HepG2 (cell line): ENCODE measurements around the gene PRCD. TPM values are rescaled to one million over a fixed set of nuclear protein-coding genes. Genes with fewer than 3 reads are reported as not detected.

Source experiments
- ATAC-seq: fragments of 200-7000 bp; cut with Tn5 transposase; 3 replicates; pipeline ENCODE4 v1.9.1; 2020; ENCODE audit warnings: mild to moderate bottlenecking, moderate library complexity
- BruUV-seq: library from RNA; stranded (reverse); fragments of 400-500 nt; replicated peaks from 2 replicates; lab custom pipeline; 2021; lab: Mats Ljungman, UMichigan
- CTCF ChIA-PET: fragments of 300-600 bp; formaldehyde crosslinking; extraction: SDS; loops from one replicate; lab custom pipeline; 2021; ENCODE audit warnings: low total read pairs, inconsistent platforms, low intra/inter-chr PET ratio; lab: Yijun Ruan, JAX
- POLR2A ChIA-PET: fragments of 350-600 bp; sonication (Branson Sonifier 250); formaldehyde crosslinking; loops from one replicate; lab custom pipeline; 2020; ENCODE audit warnings: antibody characterized with exemption, inconsistent platforms; lab: Yijun Ruan, JAX
- DNase-seq: peaks from one replicate; pipeline ENCODE4 v3.0.0-alpha.2; 2015; ENCODE audit warnings: low spot score
- FAIRE-seq: peaks from 3 replicates; lab custom pipeline; 2011; peaks lifted over from hg19 to GRCh38; lab: Jason Lieb, UNC
- H2AFZ ChIP-seq: one replicate; pipeline ENCODE4 v1.6.1; 2011; ENCODE audit warnings: low read length, inconsistent platforms
- H3K27ac ChIP-seq: fragments of 300-600 bp; 3 replicates; pipeline ENCODE4 v1.8.0; 2011; ENCODE audit warnings: mixed run types, mild to moderate bottlenecking, mixed read lengths, low read length, inconsistent platforms; ENCODE audit not compliant: insufficient read depth; ENCODE audit errors: extremely low read length
- H3K27me3 ChIP-seq, 2 experiments: fragments of 200-600 bp in 1 of 2; 2 replicates in 1 of 2; 3 replicates in 1 of 2; pipeline versions ENCODE4 v1.6.0 to v1.8.0; 2011; ENCODE audit warnings: low read length in 2 of 2, mild to moderate bottlenecking in 2 of 2, moderate library complexity in 2 of 2, inconsistent platforms in 1 of 2; ENCODE audit not compliant: insufficient read depth in 2 of 2, control insufficient read depth in 1 of 2
- H3K36me3 ChIP-seq, 2 experiments: fragments of 200-600 bp in 1 of 2; replicated peaks in 1 of 2; 2 replicates in 1 of 2; 3 replicates in 1 of 2; pipeline versions ENCODE4 v1.5.1 to v1.8.0; 2011; ENCODE audit warnings: low read length in 2 of 2, inconsistent platforms in 1 of 2; ENCODE audit not compliant: insufficient read depth in 2 of 2, control insufficient read depth in 1 of 2
- H3K4me1 ChIP-seq: 2 replicates; pipeline ENCODE4 v1.5.1; 2012; ENCODE audit warnings: low read length, inconsistent platforms; ENCODE audit not compliant: insufficient read depth
- H3K4me2 ChIP-seq: 2 replicates; pipeline ENCODE4 v1.6.0; 2011; ENCODE audit warnings: low read depth, low read length, inconsistent platforms
- H3K4me3 ChIP-seq, 3 experiments: fragments of 200-600 bp in 1 of 3; sonication (generic), shearing (Covaris generic) in 1 of 3; replicated peaks in 1 of 3; 2 replicates each; pipeline ENCODE4 v1.5.1; 2011 to 2016; ENCODE audit warnings: low read length in 3 of 3, inconsistent platforms in 2 of 3, low read depth in 2 of 3, mild to moderate bottlenecking in 2 of 3, control low read depth in 1 of 3, mixed read lengths in 1 of 3; ENCODE audit not compliant: insufficient read depth in 1 of 3
- H3K79me2 ChIP-seq: one replicate; pipeline ENCODE4 v1.6.1; 2011; ENCODE audit warnings: low read length, inconsistent platforms; ENCODE audit not compliant: insufficient read depth
- H3K9ac ChIP-seq: 2 replicates; pipeline ENCODE4 v1.6.0; 2011; ENCODE audit warnings: mild to moderate bottlenecking, low read depth, low read length, inconsistent platforms; ENCODE audit not compliant: insufficient read depth
- H3K9me3 ChIP-seq: 2 replicates; pipeline ENCODE4 v1.5.1; 2012; ENCODE audit warnings: mild to moderate bottlenecking, low read length
- H4K20me1 ChIP-seq: 2 replicates; pipeline ENCODE4 v1.6.0; 2011; ENCODE audit warnings: inconsistent platforms, mild to moderate bottlenecking, low read length, moderate library complexity; ENCODE audit not compliant: insufficient read depth
- ISL2 ChIP-seq: sonication (generic); formaldehyde crosslinking; IDR thresholded peaks from 2 replicates; pipeline ENCODE4 v1.5.0; 2020; ENCODE audit warnings: missing genetic modification reagents
- NFKB2 ChIP-seq: sonication (generic); formaldehyde crosslinking; IDR thresholded peaks from 2 replicates; pipeline ENCODE4 v1.4.0; 2020; ENCODE audit warnings: missing genetic modification reagents, borderline replicate concordance
- PRPF4 ChIP-seq: fragments of 200-400 bp; formaldehyde crosslinking; IDR thresholded peaks from 2 replicates; pipeline ENCODE4 v1.6.1; 2016; ENCODE audit warnings: low read length, low read depth; ENCODE audit not compliant: poor library complexity, severe bottlenecking
- RARA ChIP-seq: IDR thresholded peaks from 2 replicates; pipeline ENCODE4 v1.6.1; 2016; ENCODE audit warnings: missing genetic modification reagents, missing compliant biosample characterization
- SRSF1 ChIP-seq: fragments of 200-400 bp; formaldehyde crosslinking; optimal IDR thresholded peaks from 2 replicates; pipeline ENCODE3; 2017; ENCODE audit warnings: mild to moderate bottlenecking, low read depth, low read length, moderate library complexity
- SRSF9 ChIP-seq: fragments of 200-400 bp; formaldehyde crosslinking; IDR thresholded peaks from 2 replicates; pipeline ENCODE4 v1.6.1; 2018; ENCODE audit warnings: borderline replicate concordance, mild to moderate bottlenecking, low read depth, low read length; ENCODE audit not compliant: insufficient read depth, poor library complexity, severe bottlenecking
- YY1 ChIP-seq: IDR thresholded peaks from 2 replicates; pipeline ENCODE4 v1.6.1; 2011; ENCODE audit warnings: low read length, low read depth, moderate library complexity, mild to moderate bottlenecking; ENCODE audit not compliant: insufficient read depth, insufficient replicate concordance
- ZC3H13 ChIP-seq: sonication (generic); formaldehyde crosslinking; IDR thresholded peaks from 2 replicates; pipeline ENCODE4 v1.8.1; 2023; ENCODE audit warnings: mild to moderate bottlenecking, missing genetic modification reagents, moderate library complexity
- ZFX ChIP-seq: sonication (generic); formaldehyde crosslinking; IDR thresholded peaks from 2 replicates; pipeline ENCODE4 v1.4.0; 2020; ENCODE audit warnings: mild to moderate bottlenecking, low read depth, missing genetic modification reagents, moderate library complexity
- ZNF24 ChIP-seq: fragments of 450-650 bp; IDR thresholded peaks from 2 replicates; pipeline ENCODE4 v1.6.1; 2017; ENCODE audit warnings: antibody characterized with exemption, mild to moderate bottlenecking
- ZNF367 ChIP-seq: sonication (generic); formaldehyde crosslinking; IDR thresholded peaks from 2 replicates; pipeline ENCODE4 v1.4.0; 2020; ENCODE audit warnings: missing genetic modification reagents, borderline replicate concordance
- ZNF484 ChIP-seq: sonication (generic); formaldehyde crosslinking; IDR thresholded peaks from 2 replicates; pipeline ENCODE4 v1.5.1; 2020; ENCODE audit warnings: mild to moderate bottlenecking, low read depth, missing genetic modification reagents, borderline replicate concordance
- ZNF563 ChIP-seq: sonication (generic); formaldehyde crosslinking; IDR thresholded peaks from 2 replicates; pipeline ENCODE4 v1.8.0; 2022; ENCODE audit warnings: mild to moderate bottlenecking, moderate library complexity, missing genetic modification reagents
- WGBS: methylation state at CpG from one replicate; pipeline ENCODE4 v1.1.6; 2017; ENCODE audit warnings: low lambda C conversion rate; 5-methylcytosine and 5-hydroxymethylcytosine counted together
- in situ Hi-C: cut with HindIII; loops from 2 replicates; pipeline ENCODE4 v1.10.0; 2017; ENCODE audit warnings: low pct_unique_long_range_greater_than_20kb; ENCODE audit not compliant: extremely low pct_ligation_motif_present
- intact Hi-C: fragments of 100-400 bp; cut with micrococcal nuclease; formaldehyde crosslinking; loops from one replicate; pipeline ENCODE4 v1.10.0; 2022; ENCODE audit not compliant: unreplicated experiment
- polyA plus RNA-seq, 8 experiments: library from polyadenylated mRNA; depleted of rRNA in 3 of 8; stranded (reverse) in 7 of 8; unstranded in 1 of 8; fragments of >200 nt; fragmentation: Illumina TruSeq in 4 of 8; extraction: Trizol in 4 of 8; gene quantifications; 2 replicates each; pipeline versions ENCODE4 v1.2.1 to v1.2.3, GENCODE V29; 2011 to 2016; ENCODE audit warnings: low read depth in 4 of 8, missing spikeins in 1 of 8, mixed read lengths in 1 of 8; ENCODE audit not compliant: insufficient read depth in 1 of 8
- total RNA-seq, 5 experiments: library from RNA; depleted of rRNA; stranded (reverse); fragments of >200 nt; fragmentation: Illumina TruSeq; extraction: Trizol; gene quantifications; 2 replicates each; pipeline ENCODE4 v1.2.3, GENCODE V29; 2016; ENCODE audit warnings: low read depth in 1 of 5
- TF ChIP-seq, protein P1 (sequence below): sonication (generic); formaldehyde crosslinking; IDR thresholded peaks from 2 replicates; pipeline ENCODE4 v1.4.0; 2020; ENCODE audit warnings: missing genetic modification reagents
- TF ChIP-seq, protein P2 (sequence below): sonication (generic); formaldehyde crosslinking; conservative IDR thresholded peaks from 2 replicates; pipeline ENCODE4 v1.4.0; 2020; ENCODE audit warnings: missing genetic modification reagents

PRCD gene
- total and polyA plus RNA-seq, 2 of the 13 experiments (the other 11 are each of a cell fraction or from before 2014, with no cell fraction given): 0.51 TPM; not detected in 1

DNA sequence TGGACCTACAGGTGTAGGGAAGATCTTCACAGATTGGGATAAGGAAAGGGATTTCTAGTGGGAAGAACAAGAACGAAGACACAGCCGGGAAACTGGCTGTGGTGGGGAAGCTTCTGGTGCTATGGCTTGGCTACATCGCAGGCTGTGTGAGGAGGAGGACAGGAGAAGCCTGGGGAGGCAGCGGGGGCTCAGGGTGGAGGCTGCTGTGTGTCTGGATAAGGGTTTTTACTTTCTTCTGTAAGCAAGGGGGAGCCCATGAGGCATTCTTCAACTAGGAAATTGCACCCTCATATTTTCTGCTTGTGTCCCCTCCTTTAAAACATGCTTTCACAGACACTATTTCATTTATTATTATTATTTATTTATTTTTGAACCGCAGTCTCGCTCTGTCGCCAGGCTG is 35.7 kb upstream of the PRCD start (continued):
- no peak for TF ChIP-seq ZNF563 (CRISPR knock-in tag)
- TF ChIP-seq PRPF4: no peak
- no peak for TF ChIP-seq ZNF367 (CRISPR knock-in tag)
- TF ChIP-seq, protein P1, sequence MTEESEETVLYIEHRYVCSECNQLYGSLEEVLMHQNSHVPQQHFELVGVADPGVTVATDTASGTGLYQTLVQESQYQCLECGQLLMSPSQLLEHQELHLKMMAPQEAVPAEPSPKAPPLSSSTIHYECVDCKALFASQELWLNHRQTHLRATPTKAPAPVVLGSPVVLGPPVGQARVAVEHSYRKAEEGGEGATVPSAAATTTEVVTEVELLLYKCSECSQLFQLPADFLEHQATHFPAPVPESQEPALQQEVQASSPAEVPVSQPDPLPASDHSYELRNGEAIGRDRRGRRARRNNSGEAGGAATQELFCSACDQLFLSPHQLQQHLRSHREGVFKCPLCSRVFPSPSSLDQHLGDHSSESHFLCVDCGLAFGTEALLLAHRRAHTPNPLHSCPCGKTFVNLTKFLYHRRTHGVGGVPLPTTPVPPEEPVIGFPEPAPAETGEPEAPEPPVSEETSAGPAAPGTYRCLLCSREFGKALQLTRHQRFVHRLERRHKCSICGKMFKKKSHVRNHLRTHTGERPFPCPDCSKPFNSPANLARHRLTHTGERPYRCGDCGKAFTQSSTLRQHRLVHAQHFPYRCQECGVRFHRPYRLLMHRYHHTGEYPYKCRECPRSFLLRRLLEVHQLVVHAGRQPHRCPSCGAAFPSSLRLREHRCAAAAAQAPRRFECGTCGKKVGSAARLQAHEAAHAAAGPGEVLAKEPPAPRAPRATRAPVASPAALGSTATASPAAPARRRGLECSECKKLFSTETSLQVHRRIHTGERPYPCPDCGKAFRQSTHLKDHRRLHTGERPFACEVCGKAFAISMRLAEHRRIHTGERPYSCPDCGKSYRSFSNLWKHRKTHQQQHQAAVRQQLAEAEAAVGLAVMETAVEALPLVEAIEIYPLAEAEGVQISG: no peak
- TF ChIP-seq ZNF484 (CRISPR knock-in tag): no peak
- TF ChIP-seq ZNF24: no peak
- no peak for TF ChIP-seq RARA

DNA sequence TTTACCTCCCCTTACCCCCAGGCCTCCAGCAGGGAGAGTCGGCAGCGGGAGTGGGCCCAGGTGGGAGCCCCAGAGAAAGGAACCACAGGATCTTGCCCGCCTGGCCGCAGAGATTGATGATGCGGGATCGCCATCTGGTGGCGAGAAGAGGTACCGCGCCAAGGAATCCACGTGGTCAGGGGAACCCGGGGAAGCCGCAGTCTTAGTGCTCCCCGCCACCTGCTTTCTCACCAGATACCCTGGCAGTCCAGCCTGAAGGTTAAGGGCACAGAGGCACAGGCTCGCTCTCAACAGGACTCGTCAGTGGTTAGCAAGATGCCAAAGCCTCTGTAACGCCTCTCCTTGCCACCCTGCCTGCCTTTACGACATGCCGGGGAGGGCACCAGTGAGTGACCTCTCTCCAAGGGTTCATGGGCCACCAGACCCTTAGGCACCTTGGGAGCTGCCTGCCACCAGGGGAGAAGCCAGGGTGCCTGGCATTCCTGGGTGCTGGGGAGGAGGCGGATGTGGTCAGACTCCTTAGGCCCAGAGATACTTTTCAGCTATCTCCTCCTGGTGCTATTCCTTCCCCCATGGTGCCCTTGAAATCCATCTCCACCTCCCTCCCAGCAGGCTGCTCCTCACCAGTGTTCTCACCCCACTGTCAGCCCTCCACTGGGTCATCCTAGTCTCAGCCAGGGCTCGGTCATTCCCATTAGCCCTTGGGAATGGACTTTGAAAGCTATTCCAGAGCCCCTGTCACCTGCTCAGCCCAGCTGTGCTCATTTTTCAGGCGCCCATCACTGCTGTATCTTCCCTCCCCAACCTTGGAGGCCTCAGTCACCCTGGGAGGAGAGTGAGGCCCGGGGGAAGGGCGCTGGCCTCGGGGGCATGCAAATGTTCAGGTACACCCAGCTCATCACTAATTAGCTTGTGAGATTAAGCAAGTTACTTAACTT is 33.2 kb upstream of the PRCD start:
- peak; percentile 69 for DNase-seq
- peak overlapping the region; percentile 45; the same call in 1 of the 2 replicates for H3K9ac ChIP-seq
- H3K27ac ChIP-seq: no peak overlapping the region
- TF ChIP-seq SRSF9 (no peak), SRSF1 (no peak), NFKB2 (peak; percentile 87; the same call in 1 of the 2 replicates), ISL2 (peak; percentile 36; the same call in 1 of the 2 replicates), ZFX (0 out of 2 replicates have a peak, but pooled peaks have one; percentile 10), YY1 (peak; percentile 57), ZC3H13 (CRISPR knock-in tag) (no peak)
- TF ChIP-seq, protein P2, sequence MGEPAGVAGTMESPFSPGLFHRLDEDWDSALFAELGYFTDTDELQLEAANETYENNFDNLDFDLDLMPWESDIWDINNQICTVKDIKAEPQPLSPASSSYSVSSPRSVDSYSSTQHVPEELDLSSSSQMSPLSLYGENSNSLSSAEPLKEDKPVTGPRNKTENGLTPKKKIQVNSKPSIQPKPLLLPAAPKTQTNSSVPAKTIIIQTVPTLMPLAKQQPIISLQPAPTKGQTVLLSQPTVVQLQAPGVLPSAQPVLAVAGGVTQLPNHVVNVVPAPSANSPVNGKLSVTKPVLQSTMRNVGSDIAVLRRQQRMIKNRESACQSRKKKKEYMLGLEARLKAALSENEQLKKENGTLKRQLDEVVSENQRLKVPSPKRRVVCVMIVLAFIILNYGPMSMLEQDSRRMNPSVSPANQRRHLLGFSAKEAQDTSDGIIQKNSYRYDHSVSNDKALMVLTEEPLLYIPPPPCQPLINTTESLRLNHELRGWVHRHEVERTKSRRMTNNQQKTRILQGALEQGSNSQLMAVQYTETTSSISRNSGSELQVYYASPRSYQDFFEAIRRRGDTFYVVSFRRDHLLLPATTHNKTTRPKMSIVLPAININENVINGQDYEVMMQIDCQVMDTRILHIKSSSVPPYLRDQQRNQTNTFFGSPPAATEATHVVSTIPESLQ (CRISPR knock-in tag): peak; percentile 92; the same call in 1 of the 2 replicates

More for the DNA sequence above, 33.2 kb upstream of the PRCD start:
- H3K27me3 ChIP-seq: peaks cover 0 to 16% of the 10 kb centered on the region in 2 experiments; a peak in 4 of 5 replicates
- peak overlapping the region in 2 of 3 experiments; percentile 27 to 73; a peak in 4 of 6 replicates for H3K4me3 ChIP-seq
- no peaks in the 10 kb centered on the region for H3K9me3 ChIP-seq
- H3K4me1 ChIP-seq: peaks cover 56% of the 10 kb centered on the region
- no TSS peak for BruUV-seq
- WGBS: 9% methylated on average over 11 of the region's 24 CpGs
- intact Hi-C loops: loop anchor here (1.0 kb wide), 3 partner anchors 40 to 98 kb away; no protein-coding TSS in a partner anchor
- peak; percentile 74 for ATAC-seq
- POLR2A ChIA-PET: interaction anchor here (0.8 to 1.6 kb wide), 6 partner anchors 9 to 48 kb away, joined by 3 to 4 read pairs (median 3); partner anchors contain the start of gene AANAT
- peak overlapping the region; percentile 94 for H2AFZ ChIP-seq
- H3K36me3 ChIP-seq: no peaks in the 10 kb centered on the region
- CTCF ChIA-PET: interaction anchor here (1.2 to 4.5 kb wide), 7 partner anchors 32 to 98 kb away, joined by 4 to 86 read pairs (median 11); partner anchors contain the start of gene AANAT
- in situ Hi-C loops: loop anchor here (5.0 kb wide), 2 partner anchors 39 to 99 kb away; partner anchors contain the start of gene AANAT
- peak overlapping the region; percentile 96 for H3K4me2 ChIP-seq
- FAIRE-seq: peak; percentile 52
- no peaks in the 10 kb centered on the region for H3K79me2 ChIP-seq
- H4K20me1 ChIP-seq: no peaks in the 10 kb centered on the region
